Measurements from ENCODE around the gene XPO6. TPM values are rescaled to one million over a fixed set of nuclear protein-coding genes. Genes with fewer than 3 reads are reported as not detected.

XPO6 gene
- total RNA-seq, 1 donor from 2014 or later = 71.6 TPM

DNA sequence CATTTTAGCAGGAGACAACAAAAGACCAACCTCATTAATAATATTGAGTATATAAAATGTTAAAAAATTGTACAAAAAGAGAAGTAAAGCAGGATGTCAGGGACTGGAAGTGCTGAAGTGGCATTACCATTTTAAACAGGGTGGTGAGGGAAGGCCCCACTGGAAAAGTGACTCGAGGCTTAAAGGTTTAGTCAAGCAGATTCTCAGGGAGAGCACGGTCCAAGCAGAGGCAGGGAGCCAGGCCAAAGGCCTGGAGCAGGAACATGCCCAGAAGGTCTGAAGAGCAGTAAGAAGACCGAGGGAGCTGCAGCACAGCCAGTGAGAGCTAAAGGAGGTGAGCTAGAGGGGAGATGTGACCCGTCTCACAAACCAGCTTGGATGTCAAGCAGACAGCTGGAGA lies 7.6 kb downstream of the XPO6 start:
- Histone ChIP-seq H3K27ac (no peak overlapping the region), H2AFZ (replicated peaks) (no peak overlapping the region), H3K79me2 (ENCODE audit: low read depth) (peaks cover 98% of the 10 kb centered on the region), H3K9ac (no peak overlapping the region), H3K9me3 (ENCODE audit: low read depth) (no peaks in the 10 kb centered on the region), H3K4me2 (no peak overlapping the region), H3K36me3 (no peaks in the 10 kb centered on the region), H3K4me1 (no peaks in the 10 kb centered on the region), H3K27me3 (no peaks in the 10 kb centered on the region), H4K20me1 (ENCODE audit: low read depth) (peaks cover 83% of the 10 kb centered on the region), H3F3A (ENCODE audit: low read depth) (no peaks in the 10 kb centered on the region), H3K4me3 (no peak overlapping the region)
- no peak for DNase-seq (ENCODE audit: low spot score)
- TF ChIP-seq EZH2 (IDR thresholded peaks at IDR 0.05) = no peak
- no peak for TF ChIP-seq EZH2phosphoT487 (IDR thresholded peaks at IDR 0.05)
- H3K36me3 Mint-ChIP-seq = peaks cover 23% of the 10 kb centered on the region
- H3K27ac Mint-ChIP-seq = no peak overlapping the region
- H3K9me3 Mint-ChIP-seq = no peaks in the 10 kb centered on the region
- no peak overlapping the region for H3K4me3 Mint-ChIP-seq
- H3K27me3 Mint-ChIP-seq (ENCODE audit: insufficient read depth, low read depth) = no peaks in the 10 kb centered on the region
- H3K4me1 Mint-ChIP-seq = peaks cover 4% of the 10 kb centered on the region

GRCh38 chr16:28202147-28202746 lies 9.5 kb downstream of the XPO6 start:
- peaks cover 71% of the 10 kb centered on the region for H4K20me1 ChIP-seq (ENCODE audit: low read depth)
- H3K9me3 Mint-ChIP-seq = no peaks in the 10 kb centered on the region
- H2AFZ ChIP-seq (replicated peaks) = no peak overlapping the region
- no peaks in the 10 kb centered on the region for H3K4me1 Mint-ChIP-seq
- no peaks in the 10 kb centered on the region for H3K9me3 ChIP-seq (ENCODE audit: low read depth)
- no peaks in the 10 kb centered on the region for H3K4me1 ChIP-seq
- H3K9ac ChIP-seq = no peak overlapping the region
- H3K27ac ChIP-seq = no peak overlapping the region
- H3K4me3 ChIP-seq = no peak overlapping the region
- H3K36me3 ChIP-seq = no peaks in the 10 kb centered on the region
- no peaks in the 10 kb centered on the region for H3K27me3 ChIP-seq
- DNase-seq (ENCODE audit: low spot score) = no peak
- H3K4me3 Mint-ChIP-seq = no peak overlapping the region
- no peak overlapping the region for H3K4me2 ChIP-seq
- H3F3A ChIP-seq (ENCODE audit: low read depth) = no peaks in the 10 kb centered on the region
- no peak overlapping the region for H3K27ac Mint-ChIP-seq
- peaks cover 15% of the 10 kb centered on the region for H3K36me3 Mint-ChIP-seq
- TF ChIP-seq EZH2phosphoT487 (IDR thresholded peaks at IDR 0.05) = no peak
- no peak for TF ChIP-seq EZH2 (IDR thresholded peaks at IDR 0.05)
- TF ChIP-seq, protein P1, sequence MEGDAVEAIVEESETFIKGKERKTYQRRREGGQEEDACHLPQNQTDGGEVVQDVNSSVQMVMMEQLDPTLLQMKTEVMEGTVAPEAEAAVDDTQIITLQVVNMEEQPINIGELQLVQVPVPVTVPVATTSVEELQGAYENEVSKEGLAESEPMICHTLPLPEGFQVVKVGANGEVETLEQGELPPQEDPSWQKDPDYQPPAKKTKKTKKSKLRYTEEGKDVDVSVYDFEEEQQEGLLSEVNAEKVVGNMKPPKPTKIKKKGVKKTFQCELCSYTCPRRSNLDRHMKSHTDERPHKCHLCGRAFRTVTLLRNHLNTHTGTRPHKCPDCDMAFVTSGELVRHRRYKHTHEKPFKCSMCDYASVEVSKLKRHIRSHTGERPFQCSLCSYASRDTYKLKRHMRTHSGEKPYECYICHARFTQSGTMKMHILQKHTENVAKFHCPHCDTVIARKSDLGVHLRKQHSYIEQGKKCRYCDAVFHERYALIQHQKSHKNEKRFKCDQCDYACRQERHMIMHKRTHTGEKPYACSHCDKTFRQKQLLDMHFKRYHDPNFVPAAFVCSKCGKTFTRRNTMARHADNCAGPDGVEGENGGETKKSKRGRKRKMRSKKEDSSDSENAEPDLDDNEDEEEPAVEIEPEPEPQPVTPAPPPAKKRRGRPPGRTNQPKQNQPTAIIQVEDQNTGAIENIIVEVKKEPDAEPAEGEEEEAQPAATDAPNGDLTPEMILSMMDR (IDR thresholded peaks at IDR 0.05) = no peak
- no peaks in the 10 kb centered on the region for H3K27me3 Mint-ChIP-seq (ENCODE audit: insufficient read depth, low read depth)
- peaks cover 97% of the 10 kb centered on the region for H3K79me2 ChIP-seq (ENCODE audit: low read depth)

DNA sequence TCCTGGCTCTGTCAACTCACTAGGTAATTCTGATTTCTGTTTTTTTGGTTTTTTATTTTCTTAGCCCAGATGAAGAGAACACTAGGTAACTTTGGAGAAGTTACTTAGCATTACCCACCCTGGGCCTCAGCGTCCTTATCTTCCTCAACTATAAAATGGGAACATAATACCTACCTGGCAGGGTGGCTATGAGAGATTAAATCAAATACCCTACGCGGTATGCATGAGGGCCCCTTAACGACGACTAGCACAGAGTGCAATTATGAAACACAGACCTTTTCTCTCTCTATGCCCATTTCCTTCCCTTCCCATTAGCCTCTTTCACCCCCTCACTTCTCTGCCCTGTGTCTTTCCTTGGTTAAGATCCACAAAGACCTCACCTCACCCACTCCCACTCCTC lies 11.1 kb downstream of the XPO6 start:
- Histone ChIP-seq H3K4me1 (no peaks in the 10 kb centered on the region), H3K27ac (no peak overlapping the region), H3K79me2 (ENCODE audit: low read depth) (peaks cover 97% of the 10 kb centered on the region), H3K9ac (no peak overlapping the region), H3K27me3 (no peaks in the 10 kb centered on the region), H4K20me1 (ENCODE audit: low read depth) (peaks cover 67% of the 10 kb centered on the region), H3K4me2 (no peak overlapping the region), H3K4me3 (no peak overlapping the region), H3K9me3 (ENCODE audit: low read depth) (no peaks in the 10 kb centered on the region), H3F3A (ENCODE audit: low read depth) (no peaks in the 10 kb centered on the region), H2AFZ (replicated peaks) (no peak overlapping the region), H3K36me3 (no peaks in the 10 kb centered on the region)
- H3K36me3 Mint-ChIP-seq = peaks cover 15% of the 10 kb centered on the region
- H3K27me3 Mint-ChIP-seq (ENCODE audit: insufficient read depth, low read depth) = no peaks in the 10 kb centered on the region
- TF ChIP-seq EZH2phosphoT487 (IDR thresholded peaks at IDR 0.05) (no peak), EZH2 (IDR thresholded peaks at IDR 0.05) (no peak)
- TF ChIP-seq, protein P1 (IDR thresholded peaks at IDR 0.05) = no peak
- peak overlapping the region; percentile 3 for H3K27ac Mint-ChIP-seq
- no peaks in the 10 kb centered on the region for H3K4me1 Mint-ChIP-seq
- DNase-seq (ENCODE audit: low spot score) = no peak
- no peak overlapping the region for H3K4me3 Mint-ChIP-seq
- no peaks in the 10 kb centered on the region for H3K9me3 Mint-ChIP-seq

GRCh38 chr16:28196387-28196987 lies 15.3 kb downstream of the XPO6 start:
- no peak overlapping the region for H3K4me2 ChIP-seq
- H3K9ac ChIP-seq = no peak overlapping the region
- H3K79me2 ChIP-seq (ENCODE audit: low read depth) = peaks cover 99% of the 10 kb centered on the region
- H2AFZ ChIP-seq (replicated peaks) = no peak overlapping the region
- H3K4me1 Mint-ChIP-seq = no peaks in the 10 kb centered on the region
- TF ChIP-seq EZH2phosphoT487 (IDR thresholded peaks at IDR 0.05) (no peak), EZH2 (IDR thresholded peaks at IDR 0.05) (no peak)
- TF ChIP-seq, protein P1 (IDR thresholded peaks at IDR 0.05) = no peak
- H3K9me3 Mint-ChIP-seq = no peaks in the 10 kb centered on the region
- H3K27me3 Mint-ChIP-seq (ENCODE audit: insufficient read depth, low read depth) = no peaks in the 10 kb centered on the region
- H3K36me3 ChIP-seq = no peaks in the 10 kb centered on the region
- H3K4me1 ChIP-seq = no peaks in the 10 kb centered on the region
- H3K9me3 ChIP-seq (ENCODE audit: low read depth) = no peaks in the 10 kb centered on the region
- H3K27me3 ChIP-seq = no peaks in the 10 kb centered on the region
- H3K4me3 ChIP-seq = no peak overlapping the region
- no peak for DNase-seq (ENCODE audit: low spot score)
- peaks cover 59% of the 10 kb centered on the region for H4K20me1 ChIP-seq (ENCODE audit: low read depth)
- H3K4me3 Mint-ChIP-seq = no peak overlapping the region
- no peak overlapping the region for H3K27ac ChIP-seq
- no peak overlapping the region for H3K27ac Mint-ChIP-seq
- peaks cover 8% of the 10 kb centered on the region for H3K36me3 Mint-ChIP-seq
- no peaks in the 10 kb centered on the region for H3F3A ChIP-seq (ENCODE audit: low read depth)
